ENCODE results near the gene IL12RB2.

The IL12RB2 gene

DNA sequence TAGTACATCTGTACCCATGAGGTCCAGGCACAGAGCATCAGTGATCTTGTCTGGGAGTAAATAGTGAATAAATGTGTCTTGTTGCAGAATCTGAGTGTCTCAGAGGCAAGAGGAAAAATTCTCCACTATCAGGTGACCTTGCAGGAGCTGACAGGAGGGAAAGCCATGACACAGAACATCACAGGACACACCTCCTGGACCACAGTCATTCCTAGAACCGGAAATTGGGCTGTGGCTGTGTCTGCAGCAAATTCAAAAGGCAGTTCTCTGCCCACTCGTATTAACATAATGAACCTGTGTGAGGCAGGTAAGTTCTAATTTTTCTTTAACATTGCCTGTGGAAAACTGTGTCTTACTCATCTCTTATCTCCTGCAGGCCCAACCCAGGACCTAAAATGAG, 43.1 kb downstream of the IL12RB2 start:
- Histone ChIP-seq H3K4me1 (ENCODE audit: low read length) (no peaks in the 10 kb centered on the region), H2AFZ (ENCODE audit: low read length) (no peak overlapping the region), H3K4me3 (ENCODE audit: low read length) (no peak overlapping the region), H3K79me2 (ENCODE audit: low read length) (no peaks in the 10 kb centered on the region), H3F3A (ENCODE audit: insufficient read depth, low read length) (no peaks in the 10 kb centered on the region), H3K27ac (ENCODE audit: low read length) (no peak overlapping the region), H3K27me3 (replicated peaks; ENCODE audit: insufficient read depth, low read length) (no peaks in the 10 kb centered on the region), H4K20me1 (ENCODE audit: insufficient read depth, low read length) (no peaks in the 10 kb centered on the region), H3K4me2 (ENCODE audit: low read depth, low read length) (no peak overlapping the region), H3K9me3 (replicated peaks; ENCODE audit: insufficient read depth, low read length) (no peaks in the 10 kb centered on the region), H3K9ac (ENCODE audit: low read length) (no peak overlapping the region), H3K9me2 (replicated peaks; ENCODE audit: insufficient read depth, low read length) (no peaks in the 10 kb centered on the region), H3K36me3 (replicated peaks; ENCODE audit: insufficient read depth, low read length) (no peaks in the 10 kb centered on the region)
- TF ChIP-seq EZH2phosphoT487 (IDR thresholded peaks at IDR 0.05; ENCODE audit: low read length) (no peak), EZH2 (optimal IDR thresholded peaks at IDR 0.05; ENCODE audit: low read depth, low read length) (no peak)
- TF ChIP-seq, protein P1, sequence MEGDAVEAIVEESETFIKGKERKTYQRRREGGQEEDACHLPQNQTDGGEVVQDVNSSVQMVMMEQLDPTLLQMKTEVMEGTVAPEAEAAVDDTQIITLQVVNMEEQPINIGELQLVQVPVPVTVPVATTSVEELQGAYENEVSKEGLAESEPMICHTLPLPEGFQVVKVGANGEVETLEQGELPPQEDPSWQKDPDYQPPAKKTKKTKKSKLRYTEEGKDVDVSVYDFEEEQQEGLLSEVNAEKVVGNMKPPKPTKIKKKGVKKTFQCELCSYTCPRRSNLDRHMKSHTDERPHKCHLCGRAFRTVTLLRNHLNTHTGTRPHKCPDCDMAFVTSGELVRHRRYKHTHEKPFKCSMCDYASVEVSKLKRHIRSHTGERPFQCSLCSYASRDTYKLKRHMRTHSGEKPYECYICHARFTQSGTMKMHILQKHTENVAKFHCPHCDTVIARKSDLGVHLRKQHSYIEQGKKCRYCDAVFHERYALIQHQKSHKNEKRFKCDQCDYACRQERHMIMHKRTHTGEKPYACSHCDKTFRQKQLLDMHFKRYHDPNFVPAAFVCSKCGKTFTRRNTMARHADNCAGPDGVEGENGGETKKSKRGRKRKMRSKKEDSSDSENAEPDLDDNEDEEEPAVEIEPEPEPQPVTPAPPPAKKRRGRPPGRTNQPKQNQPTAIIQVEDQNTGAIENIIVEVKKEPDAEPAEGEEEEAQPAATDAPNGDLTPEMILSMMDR (IDR thresholded peaks at IDR 0.05; ENCODE audit: low read length): no peak
- DNase-seq: no peak

DNA sequence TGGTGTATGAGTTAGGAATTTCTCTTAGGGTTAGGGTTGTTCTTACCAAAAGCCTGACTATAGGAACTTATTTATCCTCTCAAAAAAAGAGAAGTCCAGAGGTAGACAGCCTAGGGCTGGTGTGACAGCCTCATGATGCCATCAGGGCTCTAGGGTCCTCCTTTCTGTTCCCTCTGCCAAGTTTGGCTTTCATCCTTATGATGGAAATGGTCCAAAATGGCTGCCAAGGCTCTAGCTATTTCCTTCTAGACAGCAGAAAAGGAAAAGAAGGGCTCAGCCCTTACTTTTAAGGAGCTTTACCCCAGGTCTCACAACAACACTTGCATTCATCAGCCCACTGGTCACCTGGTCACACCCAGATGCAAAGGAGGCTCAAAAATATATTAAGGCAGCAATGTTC, 44.5 kb downstream of the IL12RB2 start:
- no peaks in the 10 kb centered on the region for H3K4me1 ChIP-seq (ENCODE audit: low read length)
- H2AFZ ChIP-seq (ENCODE audit: low read length): no peak overlapping the region
- TF ChIP-seq EZH2 (optimal IDR thresholded peaks at IDR 0.05; ENCODE audit: low read depth, low read length) (no peak), EZH2phosphoT487 (IDR thresholded peaks at IDR 0.05; ENCODE audit: low read length) (no peak)
- TF ChIP-seq, protein P1 (IDR thresholded peaks at IDR 0.05; ENCODE audit: low read length): no peak
- H3K79me2 ChIP-seq (ENCODE audit: low read length): no peaks in the 10 kb centered on the region
- DNase-seq: no peak
- no peaks in the 10 kb centered on the region for H3K9me2 ChIP-seq (replicated peaks; ENCODE audit: insufficient read depth, low read length)
- H3K9me3 ChIP-seq (replicated peaks; ENCODE audit: insufficient read depth, low read length): no peaks in the 10 kb centered on the region
- no peaks in the 10 kb centered on the region for H4K20me1 ChIP-seq (ENCODE audit: insufficient read depth, low read length)
- no peaks in the 10 kb centered on the region for H3K36me3 ChIP-seq (replicated peaks; ENCODE audit: insufficient read depth, low read length)
- no peaks in the 10 kb centered on the region for H3F3A ChIP-seq (ENCODE audit: insufficient read depth, low read length)
- H3K4me2 ChIP-seq (ENCODE audit: low read depth, low read length): no peak overlapping the region
- H3K27me3 ChIP-seq (replicated peaks; ENCODE audit: insufficient read depth, low read length): no peaks in the 10 kb centered on the region
- H3K4me3 ChIP-seq (ENCODE audit: low read length): no peak overlapping the region
- no peak overlapping the region for H3K27ac ChIP-seq (ENCODE audit: low read length)
- no peak overlapping the region for H3K9ac ChIP-seq (ENCODE audit: low read length)

DNA sequence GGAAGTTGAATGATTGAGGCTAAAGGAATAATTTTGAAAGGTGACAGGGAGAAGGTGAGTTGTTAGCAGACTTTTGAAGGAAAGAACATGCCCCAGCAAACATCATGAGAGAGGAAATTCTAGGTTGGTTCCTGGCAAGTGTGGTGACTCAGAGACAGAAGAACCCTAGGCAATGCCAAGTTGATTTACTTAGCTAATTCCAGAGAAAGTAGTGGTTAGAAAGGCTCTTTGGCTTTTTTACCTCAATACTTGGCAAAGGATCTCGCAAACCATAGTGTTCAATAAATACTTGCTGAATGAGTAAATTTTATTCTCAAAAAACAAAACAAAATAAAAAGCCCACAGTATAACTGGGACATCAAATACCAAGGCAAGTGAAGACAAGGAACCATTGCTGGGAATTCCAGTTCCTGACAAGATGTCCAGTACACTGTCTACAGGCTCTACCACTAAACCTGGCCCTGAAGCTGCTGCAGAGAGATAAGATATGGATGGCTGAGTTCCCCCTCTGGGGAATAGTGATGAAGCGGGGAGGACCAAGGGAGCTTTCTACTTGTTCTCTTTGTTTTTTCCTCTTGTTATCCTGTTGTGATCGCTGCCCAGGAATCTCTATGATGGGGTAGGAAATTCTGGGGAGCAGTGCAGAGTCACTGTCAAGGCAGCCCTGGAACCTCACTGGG, 48.2 kb downstream of the IL12RB2 start:
- Histone ChIP-seq H3K4me1 (ENCODE audit: low read length) (no peaks in the 10 kb centered on the region), H3K9ac (ENCODE audit: low read length) (no peak overlapping the region), H3K4me2 (ENCODE audit: low read depth, low read length) (no peak overlapping the region), H3K9me2 (replicated peaks; ENCODE audit: insufficient read depth, low read length) (no peaks in the 10 kb centered on the region), H2AFZ (ENCODE audit: low read length) (no peak overlapping the region), H4K20me1 (ENCODE audit: insufficient read depth, low read length) (no peaks in the 10 kb centered on the region), H3K4me3 (ENCODE audit: low read length) (no peak overlapping the region), H3K27me3 (replicated peaks; ENCODE audit: insufficient read depth, low read length) (no peaks in the 10 kb centered on the region), H3K27ac (ENCODE audit: low read length) (no peak overlapping the region), H3K79me2 (ENCODE audit: low read length) (no peaks in the 10 kb centered on the region), H3F3A (ENCODE audit: insufficient read depth, low read length) (no peaks in the 10 kb centered on the region), H3K9me3 (replicated peaks; ENCODE audit: insufficient read depth, low read length) (no peaks in the 10 kb centered on the region), H3K36me3 (replicated peaks; ENCODE audit: insufficient read depth, low read length) (no peaks in the 10 kb centered on the region)
- DNase-seq: no peak
- TF ChIP-seq, protein P1 (IDR thresholded peaks at IDR 0.05; ENCODE audit: low read length): no peak
- no peak for TF ChIP-seq EZH2phosphoT487 (IDR thresholded peaks at IDR 0.05; ENCODE audit: low read length)
- no peak for TF ChIP-seq EZH2 (optimal IDR thresholded peaks at IDR 0.05; ENCODE audit: low read depth, low read length)

Measured in MM.1S (cell line).